ENCODE measurements around the gene RBM28. TPM values are rescaled to one million over a fixed set of nuclear protein-coding genes. Genes with fewer than 3 reads are reported as not detected.
A peak's percentile ranks its signal among the peaks of the same experiment; 100 is the strongest.

Gene RBM28
- total and polyA plus RNA-seq, 2 of the 8 experiments (the other 6 are each of a cell fraction or from before 2014, with no cell fraction given), result 12.8 to 65.3 TPM

- Histone ChIP-seq H4K5ac (ENCODE audit: insufficient read length, low read depth, low read length) (no peak overlapping the region), H2AFZ (ENCODE audit: low read length) (no peak overlapping the region), H2BK5ac (ENCODE audit: low read depth, low read length) (no peak overlapping the region), H3K4me2 (ENCODE audit: insufficient read depth in 1 of 2, low read depth in 2 of 2, low read length in 2 of 2) (peak overlapping the region; percentile 74 to 97), H2BK15ac (ENCODE audit: low read length) (peak overlapping the region; percentile 46; the same call in 1 of the 2 replicates), H3K23ac (ENCODE audit: insufficient read length) (no peak overlapping the region), H4K8ac (ENCODE audit: extremely low read depth, insufficient read depth, low read length) (no peak overlapping the region), H3K9ac (replicated peaks in 1 of 4; ENCODE audit: extremely low read depth in 1 of 4, low read depth in 3 of 4, low read length in 3 of 4) (no peak overlapping the region), H3K9me3 (ENCODE audit: insufficient read depth in 2 of 2, low read depth in 1 of 2, low read length in 1 of 2) (no peaks in the 10 kb centered on the region), H2BK120ac (replicated peaks; ENCODE audit: low read depth, low read length) (no peak overlapping the region), H2AK5ac (ENCODE audit: low read depth, low read length) (no peak overlapping the region), H3K18ac (ENCODE audit: extremely low read depth, low read length) (peak overlapping the region; percentile 87), H3K23me2 (ENCODE audit: low read depth, low read length) (peaks cover 8% of the 10 kb centered on the region; the same call in 1 of the 2 replicates), H2BK12ac (ENCODE audit: low read depth, low read length) (no peak overlapping the region; the same call in 1 of the 2 replicates), H3K56ac (replicated peaks; ENCODE audit: insufficient read length, low read depth, low read length) (no peak overlapping the region), H3K27me3 (replicated peaks in 1 of 4; ENCODE audit: control insufficient read depth in 3 of 4, extremely low read depth in 1 of 4, insufficient read depth in 3 of 4, low read length in 3 of 4) (peaks cover 26 to 74% (median 54%) of the 10 kb centered on the region in 4 experiments), H4K20me1 (replicated peaks in 1 of 2; ENCODE audit: control insufficient read depth in 1 of 2, insufficient read depth in 2 of 2, low read length in 2 of 2) (no peaks in the 10 kb centered on the region), H3K79me1 (ENCODE audit: low read depth, low read length) (no peaks in the 10 kb centered on the region), H4K91ac (replicated peaks; ENCODE audit: insufficient read length, low read length) (no peak overlapping the region), H3K4me3 (ENCODE audit: extremely low read depth in 1 of 4, insufficient read depth in 2 of 4, low read depth in 3 of 4, low read length in 4 of 4) (peak overlapping the region in 3 of 4 experiments; percentile 44 to 77 (median 65); a peak in 4 of 8 replicates), H3K27ac (ENCODE audit: low read depth, low read length) (no peak overlapping the region), H3K36me3 (ENCODE audit: control insufficient read depth in 2 of 4, insufficient read depth in 4 of 4, low read length in 3 of 4) (peaks cover 0 to 9% (median 0%) of the 10 kb centered on the region in 4 experiments; a peak in 1 of 8 replicates), H3K14ac (ENCODE audit: insufficient read length) (no peak overlapping the region), H2BK20ac (ENCODE audit: low read length) (0 out of 2 replicates have a peak overlapping the region, but pooled peaks have one; percentile 61), H3K4me1 (replicated peaks in 1 of 4; ENCODE audit: control insufficient read depth in 3 of 4, insufficient read depth in 4 of 4, low read length in 3 of 4) (peaks cover 0 to 14% (median 7%) of the 10 kb centered on the region in 4 experiments; a peak in 5 of 7 replicates), H3K4ac (replicated peaks; ENCODE audit: insufficient read length, low read depth, low read length) (no peak overlapping the region), H3K79me2 (ENCODE audit: control insufficient read depth in 1 of 2, insufficient read depth in 2 of 2, low read length in 2 of 2) (no peaks in the 10 kb centered on the region)
- no peak for TF ChIP-seq SIN3A (conservative IDR thresholded peaks at IDR 0.05 in 1 of 2, IDR thresholded peaks at IDR 0.05 in 1 of 2; ENCODE audit: low read depth in 1 of 2, low read length in 2 of 2)
- TF ChIP-seq CTBP2 (IDR thresholded peaks at IDR 0.05; ENCODE audit: borderline replicate concordance, insufficient read depth, insufficient read length, low read length), result no peak
- TF ChIP-seq CTCF (IDR thresholded peaks at IDR 0.05; ENCODE audit: control extremely low read depth in 1 of 3, insufficient read depth in 1 of 3, low read depth in 1 of 3, low read length in 3 of 3), result no peak
- TF ChIP-seq CBX5 (IDR thresholded peaks at IDR 0.05; ENCODE audit: low read depth, low read length), result no peak
- POLR2A ChIA-PET (ENCODE audit: partially characterized antibody), result interaction anchor here (1.1 to 1.7 kb wide), 2 partner anchors 9 to 18 kb away, joined by 3 to 10 read pairs; no protein-coding TSS in a partner anchor
- FAIRE-seq (no peak), DNase-seq (ENCODE audit: low read depth in 1 of 2, low spot score in 2 of 2) (no peak)
- 32% methylated on average over 8 of the region's 9 CpGs; no CpG with 5 or more reads in 1 of the 2 experiments for WGBS, 2 experiments (ENCODE audit: extremely low coverage in 1 of 2, insufficient coverage in 1 of 2, insufficient read length in 1 of 2, insufficient replicate concordance in 2 of 2, low coverage in 1 of 2, low lambda C conversion rate in 2 of 2, missing lambda C conversion rate in 1 of 2)
- CTCF ChIA-PET (ENCODE audit: partially characterized antibody), result interaction anchor here (1.0 to 11.5 kb wide), 6 partner anchors 8 to 59 kb away, joined by 3 to 274 read pairs (median 5); no protein-coding TSS in a partner anchor
Measured at GRCh38 chr7:128360359-128360678, 16.6 kb upstream of the RBM28 start.
